GM12878 (cell line): ENCODE data around the gene SQOR. TPM values are rescaled to one million over a fixed set of nuclear protein-coding genes. Genes with fewer than 3 reads are reported as not detected.

Source experiments
- BMI1 ChIP-seq: fragments of 450-650 bp; IDR thresholded peaks from 2 replicates; pipeline ENCODE4 v1.6.1; 2016; ENCODE audit warnings: mild to moderate bottlenecking, moderate library complexity, borderline replicate concordance
- ETV6 ChIP-seq, 2 experiments: fragments of 450-650 bp in 1 of 2; IDR thresholded peaks in 1 of 2; conservative IDR thresholded peaks in 1 of 2; 2 replicates each; pipeline ENCODE4 v1.6.1; 2014; ENCODE audit warnings: antibody characterized with exemption in 1 of 2, borderline replicate concordance in 1 of 2, low read depth in 1 of 2, mild to moderate bottlenecking in 1 of 2, moderate library complexity in 1 of 2
- EZH2 ChIP-seq: IDR thresholded peaks from 2 replicates; pipeline ENCODE4 v1.6.1; 2012; ENCODE audit warnings: low read depth, mild to moderate bottlenecking, control low read depth, inconsistent platforms, low read length, borderline replicate concordance; ENCODE audit not compliant: control insufficient read depth
- GATAD2B ChIP-seq: fragments of 450-650 bp; conservative IDR thresholded peaks from 2 replicates; pipeline ENCODE4 v1.6.1; 2017; ENCODE audit warnings: low read depth, mild to moderate bottlenecking, moderate library complexity
- KAT2A ChIP-seq: conservative IDR thresholded peaks from 2 replicates; pipeline ENCODE4 v1.6.1; 2011; ENCODE audit warnings: low read depth, low read length; ENCODE audit not compliant: control insufficient read depth
- MYC ChIP-seq: IDR thresholded peaks from 2 replicates; pipeline ENCODE4 v1.6.1; 2011; ENCODE audit warnings: mild to moderate bottlenecking, low read length, moderate library complexity, inconsistent platforms; ENCODE audit not compliant: insufficient read depth, insufficient replicate concordance, insufficient read length, severe bottlenecking
- NFYB ChIP-seq: IDR thresholded peaks from 2 replicates; pipeline ENCODE4 v1.6.1; 2011; ENCODE audit warnings: low read depth, mild to moderate bottlenecking, low read length, improper control_type of control experiment, moderate library complexity; ENCODE audit not compliant: insufficient read depth
- NR2C2 ChIP-seq: IDR thresholded peaks from 2 replicates; pipeline ENCODE4 v1.6.1; 2011; ENCODE audit warnings: borderline replicate concordance, low read depth; ENCODE audit not compliant: control insufficient read depth, insufficient read length
- RBBP5 ChIP-seq: fragments of 200-600 bp; sonication (generic); conservative IDR thresholded peaks from 2 replicates; pipeline ENCODE4 v1.6.1; 2016
- SMAD1 ChIP-seq: fragments of 450-650 bp; IDR thresholded peaks from 2 replicates; pipeline ENCODE4 v1.6.1; 2018; ENCODE audit warnings: mild to moderate bottlenecking, low read depth; ENCODE audit not compliant: partially characterized antibody
- SMAD5 ChIP-seq: IDR thresholded peaks from 2 replicates; pipeline ENCODE4 v1.6.1; 2016; ENCODE audit warnings: antibody characterized with exemption, low read depth
- SMARCA5 ChIP-seq: fragments of 450-650 bp; IDR thresholded peaks from 2 replicates; pipeline ENCODE4 v1.6.1; 2017; ENCODE audit warnings: mild to moderate bottlenecking
- SUZ12 ChIP-seq: fragments of 200-600 bp; sonication (generic); IDR thresholded peaks from one replicate; pipeline ENCODE4 v1.6.1; 2018; ENCODE audit warnings: antibody characterized with exemption, mild to moderate bottlenecking; ENCODE audit not compliant: unreplicated experiment
- TCF3 ChIP-seq: IDR thresholded peaks from 2 replicates; pipeline ENCODE4 v1.6.1; 2012; ENCODE audit warnings: low read depth, mild to moderate bottlenecking, low read length, borderline replicate concordance; ENCODE audit not compliant: insufficient read depth
- polyA plus RNA-seq, 11 experiments: library from polyadenylated mRNA; depleted of rRNA in 4 of 11; unstranded in 6 of 11; stranded (reverse) in 5 of 11; fragments of >200 nt; fragmentation: Nextera tagmentation in 4 of 11; fragmentation: Illumina TruSeq in 1 of 11; extraction: Ambion mirVana in 4 of 11; extraction: Trizol in 1 of 11; gene quantifications; 1 replicate in 1 of 11; 2 replicates in 10 of 11; pipeline versions ENCODE4 v1.2.1 to v1.2.3, GENCODE V29; 2011 to 2016; ENCODE audit warnings: inconsistent platforms in 2 of 11, missing spikeins in 2 of 11, low read depth in 1 of 11
- total RNA-seq, 4 experiments: library from RNA; depleted of rRNA in 3 of 4; stranded (reverse); fragments of >200 nt in 3 of 4; fragmentation: Illumina TruSeq in 1 of 4; extraction: Trizol in 1 of 4; gene quantifications; 2 replicates each; pipeline versions ENCODE4 v1.2.1 to v1.2.3, GENCODE V29; 2013 to 2021
- TF ChIP-seq, protein P1 (sequence below): IDR thresholded peaks from 2 replicates; pipeline ENCODE4 v1.6.1; 2012; ENCODE audit warnings: mild to moderate bottlenecking, low read depth, low read length
- TF ChIP-seq, protein P2 (sequence below): fragments of 450-650 bp; formaldehyde crosslinking; IDR thresholded peaks from 2 replicates; pipeline ENCODE4 v1.5.0; 2022; ENCODE audit warnings: mild to moderate bottlenecking, missing genetic modification characterization
- TF ChIP-seq, protein P3 (sequence below): fragments of 150-350 bp; IDR thresholded peaks from 2 replicates; pipeline ENCODE4 v1.6.1; 2014; ENCODE audit warnings: mild to moderate bottlenecking, low read depth, low read length
- TF ChIP-seq, protein P4 (sequence below): fragments of 450-650 bp; IDR thresholded peaks from 2 replicates; pipeline ENCODE4 v1.6.1; 2018; ENCODE audit warnings: borderline replicate concordance, mild to moderate bottlenecking; ENCODE audit not compliant: partially characterized antibody

SQOR gene
- total and polyA plus RNA-seq, 10 of the 15 experiments (the other 5 are each of a cell fraction or from before 2014, with no cell fraction given), result 14.5 to 74.7 (median 44.2) TPM

DNA sequence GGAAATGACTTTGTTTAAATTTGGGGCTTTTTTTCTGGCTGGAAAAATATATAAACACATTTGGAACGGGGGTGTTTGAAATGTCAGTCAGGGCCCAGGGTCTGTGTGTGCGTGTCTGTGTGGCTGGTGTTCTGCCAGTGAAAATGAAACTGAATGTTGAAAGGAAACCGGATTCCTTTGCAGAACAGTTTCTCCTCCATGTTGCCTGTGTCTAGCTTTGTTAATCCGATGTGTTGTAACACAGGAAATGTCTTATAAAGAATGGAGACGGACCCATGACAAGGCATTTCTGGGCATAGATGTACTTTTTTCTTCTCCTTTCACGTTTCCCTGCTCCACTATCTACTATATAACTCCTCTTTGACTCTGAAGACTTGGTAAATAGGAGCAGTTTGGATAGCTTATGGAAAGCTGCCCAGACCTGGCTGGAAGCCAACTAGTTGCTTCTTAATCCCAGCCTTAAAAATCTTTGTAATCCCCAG is 2.8 kb downstream of the SQOR start (continued):
- TF ChIP-seq EZH2 (no peak), GATAD2B (no peak), SUZ12 (no peak), BMI1 (no peak), SMAD1 (peak; percentile 76), RBBP5 (0 out of 2 replicates have a peak, but pooled peaks have one; percentile 81), NFYB (no peak), MYC (no peak), KAT2A (no peak), NR2C2 (no peak), ETV6 (conservative IDR thresholded peaks at IDR 0.05 in 1 of 2, IDR thresholded peaks at IDR 0.05 in 1 of 2; ENCODE audit: borderline replicate concordance in 1 of 2, low read depth in 1 of 2) (no peak), SMAD5 (no peak), TCF3 (no peak), SMARCA5 (no peak)
- TF ChIP-seq, protein P1, sequence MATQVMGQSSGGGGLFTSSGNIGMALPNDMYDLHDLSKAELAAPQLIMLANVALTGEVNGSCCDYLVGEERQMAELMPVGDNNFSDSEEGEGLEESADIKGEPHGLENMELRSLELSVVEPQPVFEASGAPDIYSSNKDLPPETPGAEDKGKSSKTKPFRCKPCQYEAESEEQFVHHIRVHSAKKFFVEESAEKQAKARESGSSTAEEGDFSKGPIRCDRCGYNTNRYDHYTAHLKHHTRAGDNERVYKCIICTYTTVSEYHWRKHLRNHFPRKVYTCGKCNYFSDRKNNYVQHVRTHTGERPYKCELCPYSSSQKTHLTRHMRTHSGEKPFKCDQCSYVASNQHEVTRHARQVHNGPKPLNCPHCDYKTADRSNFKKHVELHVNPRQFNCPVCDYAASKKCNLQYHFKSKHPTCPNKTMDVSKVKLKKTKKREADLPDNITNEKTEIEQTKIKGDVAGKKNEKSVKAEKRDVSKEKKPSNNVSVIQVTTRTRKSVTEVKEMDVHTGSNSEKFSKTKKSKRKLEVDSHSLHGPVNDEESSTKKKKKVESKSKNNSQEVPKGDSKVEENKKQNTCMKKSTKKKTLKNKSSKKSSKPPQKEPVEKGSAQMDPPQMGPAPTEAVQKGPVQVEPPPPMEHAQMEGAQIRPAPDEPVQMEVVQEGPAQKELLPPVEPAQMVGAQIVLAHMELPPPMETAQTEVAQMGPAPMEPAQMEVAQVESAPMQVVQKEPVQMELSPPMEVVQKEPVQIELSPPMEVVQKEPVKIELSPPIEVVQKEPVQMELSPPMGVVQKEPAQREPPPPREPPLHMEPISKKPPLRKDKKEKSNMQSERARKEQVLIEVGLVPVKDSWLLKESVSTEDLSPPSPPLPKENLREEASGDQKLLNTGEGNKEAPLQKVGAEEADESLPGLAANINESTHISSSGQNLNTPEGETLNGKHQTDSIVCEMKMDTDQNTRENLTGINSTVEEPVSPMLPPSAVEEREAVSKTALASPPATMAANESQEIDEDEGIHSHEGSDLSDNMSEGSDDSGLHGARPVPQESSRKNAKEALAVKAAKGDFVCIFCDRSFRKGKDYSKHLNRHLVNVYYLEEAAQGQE, result no peak
- TF ChIP-seq, protein P2, sequence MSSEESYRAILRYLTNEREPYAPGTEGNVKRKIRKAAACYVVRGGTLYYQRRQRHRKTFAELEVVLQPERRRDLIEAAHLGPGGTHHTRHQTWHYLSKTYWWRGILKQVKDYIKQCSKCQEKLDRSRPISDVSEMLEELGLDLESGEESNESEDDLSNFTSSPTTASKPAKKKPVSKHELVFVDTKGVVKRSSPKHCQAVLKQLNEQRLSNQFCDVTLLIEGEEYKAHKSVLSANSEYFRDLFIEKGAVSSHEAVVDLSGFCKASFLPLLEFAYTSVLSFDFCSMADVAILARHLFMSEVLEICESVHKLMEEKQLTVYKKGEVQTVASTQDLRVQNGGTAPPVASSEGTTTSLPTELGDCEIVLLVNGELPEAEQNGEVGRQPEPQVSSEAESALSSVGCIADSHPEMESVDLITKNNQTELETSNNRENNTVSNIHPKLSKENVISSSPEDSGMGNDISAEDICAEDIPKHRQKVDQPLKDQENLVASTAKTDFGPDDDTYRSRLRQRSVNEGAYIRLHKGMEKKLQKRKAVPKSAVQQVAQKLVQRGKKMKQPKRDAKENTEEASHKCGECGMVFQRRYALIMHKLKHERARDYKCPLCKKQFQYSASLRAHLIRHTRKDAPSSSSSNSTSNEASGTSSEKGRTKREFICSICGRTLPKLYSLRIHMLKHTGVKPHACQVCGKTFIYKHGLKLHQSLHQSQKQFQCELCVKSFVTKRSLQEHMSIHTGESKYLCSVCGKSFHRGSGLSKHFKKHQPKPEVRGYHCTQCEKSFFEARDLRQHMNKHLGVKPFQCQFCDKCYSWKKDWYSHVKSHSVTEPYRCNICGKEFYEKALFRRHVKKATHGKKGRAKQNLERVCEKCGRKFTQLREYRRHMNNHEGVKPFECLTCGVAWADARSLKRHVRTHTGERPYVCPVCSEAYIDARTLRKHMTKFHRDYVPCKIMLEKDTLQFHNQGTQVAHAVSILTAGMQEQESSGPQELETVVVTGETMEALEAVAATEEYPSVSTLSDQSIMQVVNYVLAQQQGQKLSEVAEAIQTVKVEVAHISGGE (CRISPR knock-in tag), result no peak
- TF ChIP-seq, protein P3, sequence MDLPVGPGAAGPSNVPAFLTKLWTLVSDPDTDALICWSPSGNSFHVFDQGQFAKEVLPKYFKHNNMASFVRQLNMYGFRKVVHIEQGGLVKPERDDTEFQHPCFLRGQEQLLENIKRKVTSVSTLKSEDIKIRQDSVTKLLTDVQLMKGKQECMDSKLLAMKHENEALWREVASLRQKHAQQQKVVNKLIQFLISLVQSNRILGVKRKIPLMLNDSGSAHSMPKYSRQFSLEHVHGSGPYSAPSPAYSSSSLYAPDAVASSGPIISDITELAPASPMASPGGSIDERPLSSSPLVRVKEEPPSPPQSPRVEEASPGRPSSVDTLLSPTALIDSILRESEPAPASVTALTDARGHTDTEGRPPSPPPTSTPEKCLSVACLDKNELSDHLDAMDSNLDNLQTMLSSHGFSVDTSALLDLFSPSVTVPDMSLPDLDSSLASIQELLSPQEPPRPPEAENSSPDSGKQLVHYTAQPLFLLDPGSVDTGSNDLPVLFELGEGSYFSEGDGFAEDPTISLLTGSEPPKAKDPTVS, result 0 out of 2 replicates have a peak, but pooled peaks have one; percentile 45
- TF ChIP-seq, protein P4, sequence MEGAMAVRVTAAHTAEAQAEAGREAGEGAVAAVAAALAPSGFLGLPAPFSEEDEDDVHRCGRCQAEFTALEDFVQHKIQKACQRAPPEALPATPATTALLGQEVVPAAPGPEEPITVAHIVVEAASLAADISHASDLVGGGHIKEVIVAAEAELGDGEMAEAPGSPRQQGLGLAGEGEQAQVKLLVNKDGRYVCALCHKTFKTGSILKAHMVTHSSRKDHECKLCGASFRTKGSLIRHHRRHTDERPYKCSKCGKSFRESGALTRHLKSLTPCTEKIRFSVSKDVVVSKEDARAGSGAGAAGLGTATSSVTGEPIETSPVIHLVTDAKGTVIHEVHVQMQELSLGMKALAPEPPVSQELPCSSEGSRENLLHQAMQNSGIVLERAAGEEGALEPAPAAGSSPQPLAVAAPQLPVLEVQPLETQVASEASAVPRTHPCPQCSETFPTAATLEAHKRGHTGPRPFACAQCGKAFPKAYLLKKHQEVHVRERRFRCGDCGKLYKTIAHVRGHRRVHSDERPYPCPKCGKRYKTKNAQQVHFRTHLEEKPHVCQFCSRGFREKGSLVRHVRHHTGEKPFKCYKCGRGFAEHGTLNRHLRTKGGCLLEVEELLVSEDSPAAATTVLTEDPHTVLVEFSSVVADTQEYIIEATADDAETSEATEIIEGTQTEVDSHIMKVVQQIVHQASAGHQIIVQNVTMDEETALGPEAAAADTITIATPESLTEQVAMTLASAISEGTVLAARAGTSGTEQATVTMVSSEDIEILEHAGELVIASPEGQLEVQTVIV, result no peak
